ENCODE measurements around the gene TMEM200C. TPM values are rescaled to one million over a fixed set of nuclear protein-coding genes. Genes with fewer than 3 reads are reported as not detected.

TMEM200C gene
- total and polyA plus RNA-seq, 2 donors (not counting 1 experiment from before 2014, with no cell fraction given) = 0.02 to 0.17 TPM

GRCh38 chr18:5918205-5918858 is 23.0 kb upstream of the TMEM200C start:
- Histone ChIP-seq H3K79me2 (ENCODE audit: control insufficient read depth, insufficient read depth, low read length) (no peaks in the 10 kb centered on the region), H4K20me1 (ENCODE audit: control insufficient read depth, extremely low read depth, insufficient read depth, low read length) (no peaks in the 10 kb centered on the region), H3K27me3 (ENCODE audit: control insufficient read depth, insufficient read depth, low read length) (no peaks in the 10 kb centered on the region), H3K27ac (ENCODE audit: insufficient read depth, low read length) (no peak overlapping the region), H3K4me3 (replicated peaks in 1 of 4; ENCODE audit: control extremely low read depth in 1 of 4, insufficient read depth in 1 of 4, low read depth in 3 of 4, low read length in 4 of 4) (no peak overlapping the region), H3K4me2 (ENCODE audit: extremely low read depth, insufficient read depth, low read length) (no peak overlapping the region), H3K9me3 (ENCODE audit: control insufficient read depth, insufficient read depth, low read depth, low read length) (no peaks in the 10 kb centered on the region), H2AFZ (ENCODE audit: low read length) (no peak overlapping the region), H3K4me1 (ENCODE audit: control insufficient read depth, extremely low read depth, insufficient read depth, low read length) (no peaks in the 10 kb centered on the region), H3K9ac (ENCODE audit: insufficient read depth, low read length) (no peak overlapping the region), H3K36me3 (ENCODE audit: control insufficient read depth, insufficient read depth, low read length) (no peaks in the 10 kb centered on the region)
- no peak for TF ChIP-seq CTCF (conservative IDR thresholded peaks at IDR 0.05 in 1 of 2, IDR thresholded peaks at IDR 0.05 in 1 of 2; ENCODE audit: low read depth in 1 of 2, low read length in 2 of 2)
- TF ChIP-seq EZH2 (IDR thresholded peaks at IDR 0.05; ENCODE audit: low read length, missing control alignments) = no peak
- no peak for DNase-seq (ENCODE audit: low read depth in 2 of 2)

- Histone ChIP-seq H3K79me2 (ENCODE audit: control insufficient read depth, insufficient read depth, low read length) (no peaks in the 10 kb centered on the region), H4K20me1 (ENCODE audit: control insufficient read depth, extremely low read depth, insufficient read depth, low read length) (no peaks in the 10 kb centered on the region), H3K4me1 (ENCODE audit: control insufficient read depth, extremely low read depth, insufficient read depth, low read length) (no peaks in the 10 kb centered on the region), H3K36me3 (ENCODE audit: control insufficient read depth, insufficient read depth, low read length) (no peaks in the 10 kb centered on the region), H2AFZ (ENCODE audit: low read length) (no peak overlapping the region), H3K9ac (ENCODE audit: insufficient read depth, low read length) (no peak overlapping the region), H3K27ac (ENCODE audit: insufficient read depth, low read length) (no peak overlapping the region), H3K27me3 (ENCODE audit: control insufficient read depth, insufficient read depth, low read length) (no peaks in the 10 kb centered on the region), H3K4me3 (replicated peaks in 1 of 4; ENCODE audit: control extremely low read depth in 1 of 4, insufficient read depth in 1 of 4, low read depth in 3 of 4, low read length in 4 of 4) (no peak overlapping the region), H3K9me3 (ENCODE audit: control insufficient read depth, insufficient read depth, low read depth, low read length) (no peaks in the 10 kb centered on the region), H3K4me2 (ENCODE audit: extremely low read depth, insufficient read depth, low read length) (no peak overlapping the region)
- DNase-seq (ENCODE audit: low read depth in 2 of 2) = no peak
- TF ChIP-seq EZH2 (IDR thresholded peaks at IDR 0.05; ENCODE audit: low read length, missing control alignments) (no peak), CTCF (conservative IDR thresholded peaks at IDR 0.05 in 1 of 2, IDR thresholded peaks at IDR 0.05 in 1 of 2; ENCODE audit: low read depth in 1 of 2, low read length in 2 of 2) (no peak)
These were observed 19.6 kb upstream of the TMEM200C start for GRCh38 chr18:5914951-5915350.

GRCh38 chr18:5914016-5914415 is 18.7 kb upstream of the TMEM200C start:
- Histone ChIP-seq H3K4me2 (ENCODE audit: extremely low read depth, insufficient read depth, low read length) (no peak overlapping the region), H3K79me2 (ENCODE audit: control insufficient read depth, insufficient read depth, low read length) (no peaks in the 10 kb centered on the region), H3K4me3 (replicated peaks in 1 of 4; ENCODE audit: control extremely low read depth in 1 of 4, insufficient read depth in 1 of 4, low read depth in 3 of 4, low read length in 4 of 4) (no peak overlapping the region), H3K27me3 (ENCODE audit: control insufficient read depth, insufficient read depth, low read length) (no peaks in the 10 kb centered on the region), H4K20me1 (ENCODE audit: control insufficient read depth, extremely low read depth, insufficient read depth, low read length) (no peaks in the 10 kb centered on the region), H3K36me3 (ENCODE audit: control insufficient read depth, insufficient read depth, low read length) (no peaks in the 10 kb centered on the region), H2AFZ (ENCODE audit: low read length) (no peak overlapping the region), H3K9ac (ENCODE audit: insufficient read depth, low read length) (no peak overlapping the region), H3K4me1 (ENCODE audit: control insufficient read depth, extremely low read depth, insufficient read depth, low read length) (no peaks in the 10 kb centered on the region), H3K9me3 (ENCODE audit: control insufficient read depth, insufficient read depth, low read depth, low read length) (no peaks in the 10 kb centered on the region), H3K27ac (ENCODE audit: insufficient read depth, low read length) (no peak overlapping the region)
- DNase-seq (ENCODE audit: low read depth in 2 of 2) = peak in 1 of 2 donors; percentile 18
- TF ChIP-seq EZH2 (IDR thresholded peaks at IDR 0.05; ENCODE audit: low read length, missing control alignments) = no peak
- no peak for TF ChIP-seq CTCF (conservative IDR thresholded peaks at IDR 0.05 in 1 of 2, IDR thresholded peaks at IDR 0.05 in 1 of 2; ENCODE audit: low read depth in 1 of 2, low read length in 2 of 2)
